Measurements from ENCODE around the gene LINC01488.

The LINC01488 gene

GRCh38 chr11:69463995-69464960, 17.2 kb upstream of the LINC01488 start:
- DNase-seq (ENCODE audit: low spot score), result no peak

- DNase-seq (ENCODE audit: low spot score), result no peak
Measured at GRCh38 chr11:69465236-69466000, 16.0 kb upstream of the LINC01488 start.

GRCh38 chr11:69466039-69466438, 15.4 kb upstream of the LINC01488 start:
- no peak for DNase-seq (ENCODE audit: low spot score)

GRCh38 chr11:69467196-69467595, 14.3 kb upstream of the LINC01488 start:
- no peak for DNase-seq (ENCODE audit: low spot score)

GRCh38 chr11:69467646-69468045, 13.8 kb upstream of the LINC01488 start:
- no peak for DNase-seq (ENCODE audit: low spot score)

- DNase-seq (ENCODE audit: low spot score), result no peak
Measured at GRCh38 chr11:69468221-69468620, 13.2 kb upstream of the LINC01488 start.

GRCh38 chr11:69468911-69469885, 12.3 kb upstream of the LINC01488 start:
- DNase-seq (ENCODE audit: low spot score), result no peak

GRCh38 chr11:69470301-69470700, 11.2 kb upstream of the LINC01488 start:
- no peak for DNase-seq (ENCODE audit: low spot score)

GRCh38 chr11:69470793-69471728, 10.4 kb upstream of the LINC01488 start:
- DNase-seq (ENCODE audit: low spot score), result no peak

- no peak for DNase-seq (ENCODE audit: low spot score)
Measured at GRCh38 chr11:69471729-69472540, 9.5 kb upstream of the LINC01488 start.

GRCh38 chr11:69472541-69473275, 8.8 kb upstream of the LINC01488 start:
- DNase-seq (ENCODE audit: low spot score), result no peak

- no peak for DNase-seq (ENCODE audit: low spot score)
Measured at GRCh38 chr11:69473276-69473845, 8.1 kb upstream of the LINC01488 start.

GRCh38 chr11:69474736-69475135, 6.7 kb upstream of the LINC01488 start:
- no peak for DNase-seq (ENCODE audit: low spot score)

GRCh38 chr11:69475141-69475865, 6.2 kb upstream of the LINC01488 start:
- DNase-seq (ENCODE audit: low spot score), result no peak

- no peak for DNase-seq (ENCODE audit: low spot score)
Measured at GRCh38 chr11:69475866-69476471, 5.5 kb upstream of the LINC01488 start.

GRCh38 chr11:69476509-69476961, 4.9 kb upstream of the LINC01488 start:
- DNase-seq (ENCODE audit: low spot score), result no peak

GRCh38 chr11:69477086-69477485, 4.4 kb upstream of the LINC01488 start:
- DNase-seq (ENCODE audit: low spot score), result no peak
